ENCODE measurements around the gene MGAT1. TPM values are rescaled to one million over a fixed set of nuclear protein-coding genes. Genes with fewer than 3 reads are reported as not detected.
"Not testable (repeated sequence)": the region's sequence is repeated elsewhere in the genome, so short reads cannot be mapped to it uniquely, and the experiment has no call there.

The MGAT1 gene
- total RNA-seq, 2 donors from 2014 or later = 96.2 to 98.8 TPM

DNA sequence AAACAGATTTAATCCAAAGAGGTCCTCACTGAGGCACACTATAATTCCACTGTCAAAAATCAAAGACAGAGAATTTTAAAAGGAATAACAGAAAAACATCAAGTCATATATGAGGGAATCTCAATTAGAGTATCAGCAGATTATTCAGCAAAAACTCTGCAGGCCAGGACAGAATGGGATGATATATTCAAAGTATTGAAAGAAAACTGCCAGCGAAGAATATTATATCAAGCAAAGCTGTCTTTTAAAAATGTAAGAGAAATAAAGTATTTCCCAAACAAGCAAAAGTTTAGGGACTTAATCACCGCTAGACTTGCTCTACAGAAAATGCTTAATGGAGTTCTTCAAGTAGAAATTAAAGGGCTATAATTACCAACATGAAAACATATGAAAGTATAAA, 47.0 kb downstream of the MGAT1 start:
- WGBS, 2 donors = 66 to 67% methylated on average over 2 of the region's 2 CpGs
- Histone ChIP-seq H3K27ac (no peak overlapping the region), H3K36me3 (replicated peaks in 1 of 2; ENCODE audit: insufficient read depth in 1 of 2, low read depth in 2 of 2) (no peaks in the 10 kb centered on the region), H3K4me1 (no peaks in the 10 kb centered on the region), H3K4me3 (no peak overlapping the region), H3K9me3 (peaks cover 0 to 11% (median 0%) of the 10 kb centered on the region in 3 donors), H3K27me3 (no peaks in the 10 kb centered on the region)
- ATAC-seq (no peak), DNase-seq (no peak)
- TF ChIP-seq, protein P1, sequence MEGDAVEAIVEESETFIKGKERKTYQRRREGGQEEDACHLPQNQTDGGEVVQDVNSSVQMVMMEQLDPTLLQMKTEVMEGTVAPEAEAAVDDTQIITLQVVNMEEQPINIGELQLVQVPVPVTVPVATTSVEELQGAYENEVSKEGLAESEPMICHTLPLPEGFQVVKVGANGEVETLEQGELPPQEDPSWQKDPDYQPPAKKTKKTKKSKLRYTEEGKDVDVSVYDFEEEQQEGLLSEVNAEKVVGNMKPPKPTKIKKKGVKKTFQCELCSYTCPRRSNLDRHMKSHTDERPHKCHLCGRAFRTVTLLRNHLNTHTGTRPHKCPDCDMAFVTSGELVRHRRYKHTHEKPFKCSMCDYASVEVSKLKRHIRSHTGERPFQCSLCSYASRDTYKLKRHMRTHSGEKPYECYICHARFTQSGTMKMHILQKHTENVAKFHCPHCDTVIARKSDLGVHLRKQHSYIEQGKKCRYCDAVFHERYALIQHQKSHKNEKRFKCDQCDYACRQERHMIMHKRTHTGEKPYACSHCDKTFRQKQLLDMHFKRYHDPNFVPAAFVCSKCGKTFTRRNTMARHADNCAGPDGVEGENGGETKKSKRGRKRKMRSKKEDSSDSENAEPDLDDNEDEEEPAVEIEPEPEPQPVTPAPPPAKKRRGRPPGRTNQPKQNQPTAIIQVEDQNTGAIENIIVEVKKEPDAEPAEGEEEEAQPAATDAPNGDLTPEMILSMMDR (IDR thresholded peaks at IDR 0.05) = no peak
- TF ChIP-seq POLR2A (IDR thresholded peaks at IDR 0.05) = no peak
- intact Hi-C loops (cut with DNase I) = no loop called here

DNA sequence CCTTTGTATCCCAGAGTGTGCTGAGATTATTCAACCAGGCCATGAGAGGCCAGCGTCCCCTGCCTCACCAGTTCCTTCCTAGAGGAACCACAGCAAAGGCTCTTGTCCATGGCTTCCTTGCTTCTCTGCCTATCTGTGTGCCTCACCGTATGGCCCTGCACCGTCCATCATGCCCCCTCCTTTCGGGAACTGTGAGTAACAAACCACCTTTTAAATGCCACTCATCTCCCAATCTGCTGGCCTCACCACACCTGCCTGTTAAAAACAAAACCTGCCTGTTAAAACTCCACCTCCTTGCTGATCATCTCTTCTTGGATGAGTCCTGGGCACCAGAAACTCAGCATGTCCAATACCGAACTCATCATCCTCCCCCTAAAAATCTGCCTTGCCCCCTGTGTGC, 58.4 kb downstream of the MGAT1 start:
- H3K9me3 ChIP-seq = no peaks in the 10 kb centered on the region
- WGBS, 2 donors = 54 to 60% methylated on average over 5 of the region's 5 CpGs
- DNase-seq (no peak), ATAC-seq (no peak)
- TF ChIP-seq, protein P1 (IDR thresholded peaks at IDR 0.05) = no peak
- TF ChIP-seq POLR2A (IDR thresholded peaks at IDR 0.05) = no peak
- H3K4me1 ChIP-seq = no peaks in the 10 kb centered on the region
- H3K27me3 ChIP-seq = no peaks in the 10 kb centered on the region
- no peak overlapping the region for H3K4me3 ChIP-seq
- H3K36me3 ChIP-seq (replicated peaks in 1 of 2; ENCODE audit: insufficient read depth in 1 of 2, low read depth in 2 of 2) = no peaks in the 10 kb centered on the region
- no peak overlapping the region for H3K27ac ChIP-seq
- intact Hi-C loops (cut with DNase I) = no loop called here

DNA sequence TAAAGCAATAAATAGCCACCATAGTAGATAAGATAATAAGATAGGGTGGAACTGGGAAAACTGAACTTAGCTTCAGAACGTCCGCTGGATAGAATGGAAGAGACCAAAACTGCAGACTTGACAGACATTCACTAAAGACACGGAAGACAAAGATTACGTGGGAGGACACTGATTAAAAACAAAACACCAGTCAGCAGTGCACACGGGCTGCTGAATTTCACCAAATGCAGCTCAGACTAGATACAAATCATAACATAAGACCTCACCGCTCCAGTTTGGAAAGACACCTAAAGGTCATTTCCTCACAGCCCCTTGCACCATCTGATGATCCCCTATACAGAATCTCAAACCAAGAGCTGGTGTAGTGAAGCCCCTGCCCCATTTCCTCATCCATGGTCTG, 59.9 kb downstream of the MGAT1 start:
- ATAC-seq (no peak), DNase-seq (no peak)
- intact Hi-C loops (cut with DNase I) = no loop called here
- H3K36me3 ChIP-seq (replicated peaks in 1 of 2; ENCODE audit: insufficient read depth in 1 of 2, low read depth in 2 of 2) = no peaks in the 10 kb centered on the region
- H3K27ac ChIP-seq = no peak overlapping the region
- WGBS, 2 donors = 64 to 72% methylated on average over 6 of the region's 6 CpGs
- TF ChIP-seq, protein P1 (IDR thresholded peaks at IDR 0.05) = no peak
- no peak for TF ChIP-seq POLR2A (IDR thresholded peaks at IDR 0.05)
- no peaks in the 10 kb centered on the region for H3K27me3 ChIP-seq
- no peaks in the 10 kb centered on the region for H3K9me3 ChIP-seq
- no peak overlapping the region for H3K4me3 ChIP-seq
- no peaks in the 10 kb centered on the region for H3K4me1 ChIP-seq

DNA sequence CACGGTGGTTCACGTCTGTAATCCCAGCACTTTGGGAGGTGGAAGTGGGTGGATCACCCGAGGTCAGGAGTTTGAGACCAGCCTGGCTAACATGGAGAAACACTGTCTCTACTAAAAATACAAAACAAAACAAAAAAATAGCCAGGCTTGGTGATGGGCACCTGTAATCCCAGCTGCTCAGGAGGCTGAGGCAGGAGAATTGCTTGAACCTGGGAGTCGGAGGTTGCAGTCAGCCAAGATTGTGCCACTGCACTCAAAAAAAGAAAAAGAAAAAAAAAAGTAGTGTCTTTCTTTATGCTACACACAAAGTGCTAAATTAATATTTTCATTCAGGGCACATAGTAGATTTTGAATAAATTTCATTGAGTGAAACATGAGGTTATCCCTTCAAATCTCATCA, 61.7 kb downstream of the MGAT1 start:
- DNase-seq; H3K9me3 ChIP-seq; H3K27ac ChIP-seq; intact Hi-C loops (cut with DNase I); H3K4me3 ChIP-seq; H3K27me3 ChIP-seq; H3K36me3 ChIP-seq (replicated peaks in 1 of 2; ENCODE audit: insufficient read depth in 1 of 2, low read depth in 2 of 2); H3K4me1 ChIP-seq; ATAC-seq: not testable (repeated sequence)
- 54 to 56% methylated on average over 4 of the region's 4 CpGs for WGBS, 2 donors

DNA sequence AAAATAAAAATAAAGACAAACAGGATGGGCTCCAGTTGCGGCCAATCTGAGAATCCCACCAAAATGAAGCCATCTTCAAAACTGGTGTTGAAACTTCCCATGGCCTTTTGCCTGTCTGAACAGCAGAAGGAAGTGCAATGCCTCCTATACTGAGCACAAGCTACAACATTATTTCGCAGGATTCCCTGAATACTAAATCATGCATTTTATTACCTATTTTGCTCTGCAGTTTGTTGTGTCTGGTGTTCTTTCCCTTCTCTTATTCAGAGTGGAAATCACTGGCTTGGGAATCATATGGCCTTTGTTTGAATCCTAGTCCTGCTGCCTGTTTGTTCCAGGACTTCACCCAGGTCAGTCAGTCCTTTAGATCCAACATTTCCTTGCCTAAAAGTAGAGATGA, 62.6 kb downstream of the MGAT1 start, which contains the start of gene OR2Y1:
Gene OR2Y1 (minus strand): TSS at position 101 of the 400 bp plus-strand sequence. CDS start 0 bp downstream, at position 101.
- Histone ChIP-seq H3K27ac (no peak within 1 kb of the TSS), H3K36me3 (replicated peaks in 1 of 2; ENCODE audit: insufficient read depth in 1 of 2, low read depth in 2 of 2) (no peaks in the 10 kb centered on the region), H3K27me3 (no peaks in the 10 kb centered on the region), H3K4me3 (no peak within 1 kb of the TSS), H3K4me1 (no peaks in the 10 kb centered on the region), H3K9me3 (no peaks in the 10 kb centered on the region)
- no peak for DNase-seq
- 70 to 79% methylated on average over 2 of the region's 2 CpGs for WGBS, 2 donors
- TF ChIP-seq POLR2A (IDR thresholded peaks at IDR 0.05) = no peak
- intact Hi-C loops (cut with DNase I) = no loop called here
- no peak for ATAC-seq

DNA sequence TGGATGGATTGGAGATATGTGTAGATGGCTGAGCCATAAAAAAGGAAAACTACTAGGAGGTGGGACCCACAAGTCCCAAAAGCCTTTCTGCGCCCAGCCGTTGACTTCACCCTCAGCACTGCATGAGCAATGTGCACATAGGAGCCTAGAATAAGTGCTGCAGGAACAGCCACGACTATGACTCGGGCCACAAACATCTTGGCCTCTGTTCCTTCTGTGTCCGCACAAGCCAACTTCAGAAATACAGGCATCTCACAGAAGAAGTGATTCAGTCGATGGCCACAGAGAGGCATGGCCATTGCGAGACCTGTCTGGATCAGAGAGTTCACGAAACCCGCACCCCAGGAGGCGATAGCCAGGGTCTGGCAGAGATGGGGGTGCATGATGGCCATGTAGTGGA, 63.3 kb downstream of the MGAT1 start:
- intact Hi-C loops (cut with DNase I) = no loop called here
- no peaks in the 10 kb centered on the region for H3K27me3 ChIP-seq
- H3K27ac ChIP-seq = no peak overlapping the region
- no peak overlapping the region for H3K4me3 ChIP-seq
- ATAC-seq (no peak), DNase-seq (no peak)
- no peaks in the 10 kb centered on the region for H3K9me3 ChIP-seq
- no peaks in the 10 kb centered on the region for H3K4me1 ChIP-seq
- no peaks in the 10 kb centered on the region for H3K36me3 ChIP-seq (replicated peaks in 1 of 2; ENCODE audit: insufficient read depth in 1 of 2, low read depth in 2 of 2)
- WGBS, 2 donors = 79 to 80% methylated on average over 10 of the region's 10 CpGs
- no peak for TF ChIP-seq POLR2A (IDR thresholded peaks at IDR 0.05)
- TF ChIP-seq, protein P1 (IDR thresholded peaks at IDR 0.05) = no peak
